Lower leg skin (tissue), 3 donors: ENCODE measurements around the gene EFCAB7.

Source experiments
- CTCF ChIP-seq, 3 donors: fragments of 450-650 bp; IDR thresholded peaks; one replicate each; pipeline ENCODE4 v1.5.1; 2016; ENCODE audit warnings: antibody characterized with exemption in 3 of 3, mild to moderate bottlenecking in 3 of 3, moderate library complexity in 2 of 3
- POLR2A ChIP-seq, 2 donors: fragments of 450-650 bp; IDR thresholded peaks; one replicate each; pipeline ENCODE4 v1.6.1; 2016 to 2017; ENCODE audit warnings: antibody characterized with exemption in 2 of 2, mild to moderate bottlenecking in 1 of 2, moderate library complexity in 1 of 2

- TF ChIP-seq CTCF (IDR thresholded peaks at IDR 0.05) (no peak), POLR2A (IDR thresholded peaks at IDR 0.05) (no peak)
These were observed 66.8 kb downstream of the EFCAB7 start for GRCh38 chr1:63590166-63590560.
